MCF 10A (cell line): ENCODE data around the gene AKAIN1. TPM values are rescaled to one million over a fixed set of nuclear protein-coding genes. Genes with fewer than 3 reads are reported as not detected.
A peak's percentile ranks its signal among the peaks of the same experiment; 100 is the strongest.

Source experiments
- Bru-seq: library from RNA; stranded (reverse); fragments of 400-500 nt; gene quantifications from one replicate; lab custom pipeline; 2021; lab: Mats Ljungman, UMichigan
- BruChase-seq, 2 experiments: library from RNA; stranded (reverse); fragments of 400-500 nt; gene quantifications; one replicate each; lab custom pipeline; 2021; lab: Mats Ljungman, UMichigan
- BruUV-seq: library from RNA; stranded (reverse); fragments of 400-500 nt; replicated peaks from 2 replicates; lab custom pipeline; 2021; lab: Mats Ljungman, UMichigan
- CTCF ChIA-PET: fragments of 300-600 bp; sonication (Branson Sonifier 250); formaldehyde crosslinking; extraction: SDS; loops from one replicate; lab custom pipeline; 2021; ENCODE audit warnings: antibody characterized with exemption, inconsistent platforms; lab: Yijun Ruan, JAX
- POLR2A ChIA-PET: fragments of 300-600, 350-650 bp; sonication (Branson Sonifier 250); formaldehyde crosslinking; extraction: SDS; loops from one replicate; lab custom pipeline; 2020; ENCODE audit warnings: antibody characterized with exemption, inconsistent platforms; lab: Yijun Ruan, JAX
- DNase-seq: peaks from one replicate; pipeline ENCODE4 v3.0.0-alpha.2; 2018; ENCODE audit not compliant: unreplicated experiment
- H3K27ac Mint-ChIP-seq: one replicate; pipeline ENCODE4 v1.8.0; 2022; ENCODE audit warnings: mild to moderate bottlenecking, low read depth, mixed read lengths; ENCODE audit not compliant: unreplicated experiment
- H3K27me3 Mint-ChIP-seq: one replicate; pipeline ENCODE4 v1.8.0; 2022; ENCODE audit warnings: mixed read lengths; ENCODE audit not compliant: insufficient read depth, unreplicated experiment
- H3K36me3 Mint-ChIP-seq: one replicate; pipeline ENCODE4 v1.8.0; 2022; ENCODE audit warnings: mild to moderate bottlenecking, moderate library complexity, mixed read lengths; ENCODE audit not compliant: insufficient read depth, unreplicated experiment
- H3K4me1 Mint-ChIP-seq: one replicate; pipeline ENCODE4 v1.8.0; 2022; ENCODE audit warnings: mixed read lengths; ENCODE audit not compliant: insufficient read depth, unreplicated experiment
- H3K4me3 Mint-ChIP-seq: one replicate; pipeline ENCODE4 v1.8.0; 2022; ENCODE audit warnings: mild to moderate bottlenecking, moderate library complexity, mixed read lengths; ENCODE audit not compliant: unreplicated experiment
- H3K9me3 Mint-ChIP-seq: one replicate; pipeline ENCODE4 v1.8.0; 2022; ENCODE audit warnings: mixed read lengths; ENCODE audit not compliant: unreplicated experiment
- intact Hi-C: fragments of 100-400 bp; cut with micrococcal nuclease; formaldehyde crosslinking; loops from 2 replicates; pipeline ENCODE4 v1.14.1; 2022
- long read RNA-seq: library from polyadenylated mRNA; stranded (forward); transcript quantifications from one replicate; pipeline ENCODE4 v2.0.0, GENCODE V29; 2022
- total RNA-seq: library from RNA; stranded (reverse); gene quantifications from 2 replicates; pipeline ENCODE4 v1.2.3, GENCODE V29; 2022
- TF ChIP-seq, protein P1 (sequence below): fragments of 200-600 bp; IDR thresholded peaks from one replicate; pipeline ENCODE4 v1.8.0; 2022; ENCODE audit warnings: antibody characterized with exemption, mild to moderate bottlenecking; ENCODE audit not compliant: unreplicated experiment

Gene AKAIN1, protein sequence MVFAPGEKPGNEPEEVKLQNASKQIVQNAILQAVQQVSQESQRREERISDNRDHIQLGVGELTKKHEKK
- total RNA-seq (not detected in 2 replicates), Bru-seq, nascent RNA (not detected), BruChase-seq, experiment 1, labeled RNA remaining after a 6-hour chase (percentile 7 among the genes with signal in this experiment), BruChase-seq, experiment 2, labeled RNA remaining after a 2-hour chase (percentile 4 among the genes with signal in this experiment)
- long read RNA-seq, result 0 reads

DNA sequence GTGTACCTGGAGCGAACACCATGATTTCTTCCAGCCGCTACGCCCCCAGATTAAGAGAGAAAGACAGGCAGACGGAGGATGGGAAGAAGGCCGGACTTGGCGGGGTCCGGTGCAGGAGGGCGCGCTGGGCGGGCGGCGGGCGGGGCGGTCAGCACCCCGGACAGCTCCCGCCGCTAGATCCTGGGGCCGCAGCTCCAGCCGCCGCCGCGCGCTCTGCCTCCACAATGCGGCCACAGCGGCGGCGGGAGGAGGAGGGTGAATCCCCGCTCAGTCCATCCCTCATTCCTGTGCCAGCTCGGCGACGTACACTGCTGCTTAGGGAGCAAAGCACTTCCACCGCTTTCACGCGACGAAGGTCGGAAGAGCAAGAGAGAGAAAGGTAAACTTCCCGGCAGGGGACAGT is at the start of gene AKAIN1:
Gene AKAIN1, minus strand, starts transcription at position 226 of the 403 bp plus-strand sequence. Its CDS starts 204 bp downstream, at position 22.
- intact Hi-C loops, result no loop called here
- ChIA-PET POLR2A (no interaction called here), CTCF (no interaction called here)
- Mint-ChIP-seq H3K4me3 (no peak within 1 kb of the TSS), H3K36me3 (no peaks in the 10 kb centered on the region), H3K27ac (no peak within 1 kb of the TSS), H3K27me3 (peaks cover 33% of the 10 kb centered on the region), H3K9me3 (no peaks in the 10 kb centered on the region), H3K4me1 (no peaks in the 10 kb centered on the region)
- DNase-seq, result no peak
- TF ChIP-seq, protein P1, sequence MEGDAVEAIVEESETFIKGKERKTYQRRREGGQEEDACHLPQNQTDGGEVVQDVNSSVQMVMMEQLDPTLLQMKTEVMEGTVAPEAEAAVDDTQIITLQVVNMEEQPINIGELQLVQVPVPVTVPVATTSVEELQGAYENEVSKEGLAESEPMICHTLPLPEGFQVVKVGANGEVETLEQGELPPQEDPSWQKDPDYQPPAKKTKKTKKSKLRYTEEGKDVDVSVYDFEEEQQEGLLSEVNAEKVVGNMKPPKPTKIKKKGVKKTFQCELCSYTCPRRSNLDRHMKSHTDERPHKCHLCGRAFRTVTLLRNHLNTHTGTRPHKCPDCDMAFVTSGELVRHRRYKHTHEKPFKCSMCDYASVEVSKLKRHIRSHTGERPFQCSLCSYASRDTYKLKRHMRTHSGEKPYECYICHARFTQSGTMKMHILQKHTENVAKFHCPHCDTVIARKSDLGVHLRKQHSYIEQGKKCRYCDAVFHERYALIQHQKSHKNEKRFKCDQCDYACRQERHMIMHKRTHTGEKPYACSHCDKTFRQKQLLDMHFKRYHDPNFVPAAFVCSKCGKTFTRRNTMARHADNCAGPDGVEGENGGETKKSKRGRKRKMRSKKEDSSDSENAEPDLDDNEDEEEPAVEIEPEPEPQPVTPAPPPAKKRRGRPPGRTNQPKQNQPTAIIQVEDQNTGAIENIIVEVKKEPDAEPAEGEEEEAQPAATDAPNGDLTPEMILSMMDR, result no peak
- BruUV-seq, result no TSS peak

DNA sequence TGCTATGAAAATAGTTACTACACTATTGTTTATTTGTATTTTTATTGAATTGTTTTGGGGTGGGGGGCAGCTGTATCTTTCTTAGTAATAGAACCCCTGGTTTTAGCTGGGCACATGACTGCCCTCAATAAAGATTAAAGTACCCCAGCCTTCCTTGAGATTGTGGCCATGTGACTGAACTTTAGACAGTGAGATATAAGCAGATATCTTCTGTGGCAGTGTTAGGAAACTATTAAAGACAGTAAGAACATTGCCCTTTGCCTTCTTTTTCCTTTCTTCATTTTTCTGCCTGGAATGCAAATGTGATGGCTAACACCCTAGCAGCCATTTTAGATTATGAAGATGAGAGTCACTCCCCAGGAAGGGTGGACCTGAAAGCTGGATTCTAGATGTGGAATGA is 47.9 kb upstream of the AKAIN1 start:
- Mint-ChIP-seq H3K36me3 (peaks cover 23% of the 10 kb centered on the region), H3K27me3 (no peaks in the 10 kb centered on the region), H3K4me1 (no peaks in the 10 kb centered on the region), H3K4me3 (no peak overlapping the region), H3K9me3 (no peaks in the 10 kb centered on the region), H3K27ac (no peak overlapping the region)
- no TSS peak for BruUV-seq
- TF ChIP-seq, protein P1, result no peak
- ChIA-PET POLR2A (no interaction called here), CTCF (no interaction called here)
- intact Hi-C loops, result no loop called here
- no peak for DNase-seq

DNA sequence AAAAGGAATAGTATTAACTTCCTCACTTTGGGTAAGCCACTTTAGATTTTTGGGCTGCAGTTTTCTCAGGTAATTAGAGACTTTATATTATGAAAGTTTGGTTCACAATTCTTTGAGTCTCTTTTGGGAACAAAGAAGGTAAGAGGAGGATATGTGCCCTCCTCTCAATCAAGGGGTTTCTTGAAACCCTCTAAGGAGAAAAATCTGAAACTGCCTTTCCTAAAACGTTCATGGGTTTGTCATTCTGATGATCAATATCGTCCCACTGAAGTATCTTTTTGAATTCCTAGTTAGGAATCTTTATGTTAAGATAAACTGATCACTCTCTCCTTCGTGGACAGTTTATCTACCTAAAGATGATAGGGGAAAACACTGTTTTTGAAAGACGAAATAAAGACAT is 42.4 kb upstream of the AKAIN1 start:
- Mint-ChIP-seq H3K4me3 (no peak overlapping the region), H3K36me3 (peaks cover 21% of the 10 kb centered on the region), H3K4me1 (no peaks in the 10 kb centered on the region), H3K27ac (no peak overlapping the region), H3K27me3 (peaks cover 1% of the 10 kb centered on the region), H3K9me3 (no peaks in the 10 kb centered on the region)
- TF ChIP-seq, protein P1, result no peak
- POLR2A ChIA-PET, result interaction anchor here (0.6 kb wide), 1 partner anchor 30 kb away, joined by 3 read pairs; no protein-coding TSS in a partner anchor
- no peak for DNase-seq
- BruUV-seq, result no TSS peak
- CTCF ChIA-PET, result no interaction called here
- intact Hi-C loops, result loop anchor here (5.0 kb wide), 1 partner anchor 58 kb away; the partner anchor contains the start of gene ZBTB14

DNA sequence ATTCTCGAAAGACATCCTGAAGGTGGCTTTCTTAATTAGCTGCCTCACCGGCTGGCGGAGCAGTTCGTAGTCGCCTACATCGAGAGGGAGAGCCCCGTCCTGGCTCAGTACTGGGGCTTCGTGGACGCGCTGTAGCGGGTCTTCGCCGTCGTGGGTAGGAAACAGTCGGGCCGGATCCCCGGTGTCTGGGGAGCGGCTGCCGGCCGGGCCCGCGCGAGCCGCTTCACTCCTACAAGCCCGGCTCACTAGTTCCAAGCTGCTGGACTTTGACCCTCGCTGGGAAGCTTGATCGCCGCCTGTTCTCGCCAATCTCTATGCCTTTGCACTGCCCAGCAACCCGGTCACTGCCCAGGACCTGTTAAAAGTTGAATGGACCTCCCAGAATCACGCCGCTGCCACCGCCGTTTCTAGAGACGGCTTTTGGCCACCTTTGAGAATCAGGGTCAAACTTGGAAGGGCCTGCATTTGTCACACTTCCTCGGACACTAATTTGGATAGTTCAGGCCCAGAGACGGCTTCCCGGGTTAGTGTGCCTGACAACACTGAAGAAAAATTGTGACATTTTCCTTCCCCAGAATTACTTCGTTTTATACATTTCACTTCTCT is 41.4 kb upstream of the AKAIN1 start:
- intact Hi-C loops, result loop anchor here (5.0 kb wide), 1 partner anchor 59 kb away; the partner anchor contains the start of gene ZBTB14
- DNase-seq, result peak; percentile 3
- peak overlapping the region; percentile 89 for H3K4me3 Mint-ChIP-seq
- H3K27ac Mint-ChIP-seq, result peak overlapping the region; percentile 98
- H3K27me3 Mint-ChIP-seq, result peaks cover 11% of the 10 kb centered on the region
- H3K4me1 Mint-ChIP-seq, result no peaks in the 10 kb centered on the region
- POLR2A ChIA-PET, result interaction anchor here (0.6 to 3.1 kb wide), 5 partner anchors 8 to 183 kb away, joined by 3 to 33 read pairs (median 3); partner anchors contain the start of gene ZBTB14
- H3K36me3 Mint-ChIP-seq, result peaks cover 17% of the 10 kb centered on the region
- TF ChIP-seq, protein P1, result no peak
- CTCF ChIA-PET, result interaction anchor here (0.6 to 1.2 kb wide), 4 partner anchors 78 to 1502 kb away, joined by 3 read pairs; no protein-coding TSS in a partner anchor
- BruUV-seq, result no TSS peak
- no peaks in the 10 kb centered on the region for H3K9me3 Mint-ChIP-seq
